IPS-NIHi11 (cell line): ENCODE data around the gene CIRBP.
A peak's percentile ranks its signal among the peaks of the same experiment; 100 is the strongest.
"Not testable (repeated sequence)": the region's sequence is repeated elsewhere in the genome, so short reads cannot be mapped to it uniquely, and the experiment has no call there.

Experiments used
- DNase-seq: peaks from one replicate; pipeline ENCODE4 v3.0.0; 2012; ENCODE audit warnings: mixed read lengths, low spot score

The CIRBP gene

DNA sequence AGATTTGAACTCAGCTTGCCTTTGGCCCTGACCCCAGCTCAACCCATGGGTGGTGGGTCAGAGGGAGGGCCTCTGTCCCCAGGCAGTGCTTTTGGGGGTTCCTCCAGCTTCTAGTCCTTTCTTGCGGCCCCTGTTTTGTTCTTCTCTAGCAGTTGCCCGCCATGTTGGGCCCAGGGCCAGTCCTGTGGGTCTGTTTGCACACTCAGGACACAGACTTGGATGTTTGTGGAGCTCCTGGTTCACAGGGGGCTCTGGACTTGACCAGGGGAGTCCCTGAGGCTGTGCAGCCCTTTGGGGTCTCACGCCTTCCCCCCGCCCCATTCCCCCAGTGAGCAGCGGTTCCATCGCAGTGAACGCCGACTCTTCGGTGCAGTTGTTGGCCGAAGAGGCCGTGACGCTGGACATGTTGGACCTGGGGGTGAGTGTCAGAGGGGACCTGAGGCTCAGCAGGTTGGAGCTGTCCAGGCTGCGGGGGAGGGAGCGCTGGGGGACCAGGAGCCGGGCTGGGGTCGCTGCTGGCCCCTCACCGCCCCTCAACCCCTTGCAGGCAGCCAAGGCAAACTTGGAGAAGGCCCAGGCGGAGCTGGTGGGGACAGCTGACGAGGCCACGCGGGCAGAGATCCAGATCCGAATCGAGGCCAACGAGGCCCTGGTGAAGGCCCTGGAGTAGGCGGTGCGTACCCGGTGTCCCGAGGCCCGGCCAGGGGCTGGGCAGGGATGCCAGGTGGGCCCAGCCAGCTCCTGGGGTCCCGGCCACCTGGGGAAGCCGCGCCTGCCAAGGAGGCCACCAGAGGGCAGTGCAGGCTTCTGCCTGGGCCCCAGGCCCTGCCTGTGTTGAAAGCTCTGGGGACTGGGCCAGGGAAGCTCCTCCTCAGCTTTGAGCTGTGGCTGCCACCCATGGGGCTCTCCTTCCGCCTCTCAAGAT, 25.1 kb upstream of the CIRBP start:
- no peak for DNase-seq

DNA sequence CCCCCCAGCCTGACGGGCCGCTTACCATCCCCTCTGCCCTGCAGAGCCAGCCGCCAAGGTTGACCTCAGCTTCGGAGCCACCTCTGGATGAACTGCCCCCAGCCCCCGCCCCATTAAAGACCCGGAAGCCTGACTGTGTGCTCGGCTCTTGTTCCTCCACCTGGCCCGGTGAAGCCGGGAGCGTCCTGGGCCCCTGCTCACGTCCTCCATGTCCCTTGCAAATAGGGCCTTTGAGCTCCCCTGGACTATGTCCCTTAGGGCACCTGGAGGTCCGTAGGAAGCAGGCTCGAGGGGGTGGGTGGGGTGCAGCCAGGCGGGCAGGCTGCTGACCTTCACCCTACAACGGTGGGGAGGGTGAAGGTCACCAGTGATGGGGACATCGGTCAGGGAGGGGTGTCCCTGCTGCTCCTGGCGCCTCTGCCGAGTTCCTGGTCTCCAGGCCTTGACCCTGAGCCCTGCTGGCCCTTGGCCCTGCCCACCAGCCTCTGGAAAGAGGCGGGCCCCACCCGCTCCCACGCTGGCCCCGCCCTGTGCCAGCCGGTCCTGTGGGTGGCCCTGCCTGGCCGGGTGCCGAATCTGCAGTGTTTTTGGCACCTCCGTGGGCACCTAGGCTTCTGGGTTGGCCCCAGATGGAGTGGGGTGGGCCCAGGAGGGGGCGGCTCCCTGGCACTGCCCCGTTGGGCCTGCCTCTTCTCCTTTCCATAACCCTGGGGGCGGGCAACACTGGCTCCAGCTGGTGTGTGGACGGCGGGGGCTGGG, 24.3 kb upstream of the CIRBP start:
- no peak for DNase-seq

DNA sequence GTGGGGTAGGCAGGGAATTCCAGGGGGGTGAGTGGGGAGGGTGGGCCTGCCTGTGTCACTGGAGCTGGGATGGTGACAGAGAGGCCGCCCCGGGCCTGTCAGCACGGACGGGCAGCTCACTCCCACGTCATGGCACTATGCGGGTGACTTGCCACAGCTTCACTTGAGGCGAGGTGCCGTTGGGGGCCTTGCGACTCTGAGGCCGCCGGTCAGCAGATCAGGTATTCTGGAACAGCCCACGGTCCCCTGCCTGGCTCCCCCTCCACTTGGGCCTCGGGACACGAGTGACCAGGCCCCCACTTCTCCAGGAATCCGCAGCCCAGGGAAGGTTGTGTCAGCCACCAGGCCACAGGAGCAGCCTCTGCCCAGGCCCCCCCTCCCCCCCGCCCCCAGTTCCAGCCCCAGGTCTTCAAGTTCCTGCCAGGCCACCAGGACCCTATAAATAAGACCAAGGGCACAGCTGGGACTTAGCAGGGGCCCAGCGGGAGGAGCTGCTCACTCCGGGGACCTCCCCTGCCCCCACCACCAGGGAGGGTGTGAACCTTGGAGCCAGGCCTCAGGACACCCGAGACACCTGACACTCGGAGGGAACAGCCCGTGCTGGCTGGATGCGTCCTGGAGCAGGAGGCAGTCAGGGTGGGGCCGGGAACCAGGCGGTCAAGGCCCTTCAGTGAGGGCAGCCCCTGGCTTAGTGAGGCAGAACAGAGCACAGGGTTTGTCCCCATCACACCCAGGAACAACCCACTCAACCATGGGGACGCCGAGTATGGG, 23.5 kb upstream of the CIRBP start:
- no peak for DNase-seq

DNA sequence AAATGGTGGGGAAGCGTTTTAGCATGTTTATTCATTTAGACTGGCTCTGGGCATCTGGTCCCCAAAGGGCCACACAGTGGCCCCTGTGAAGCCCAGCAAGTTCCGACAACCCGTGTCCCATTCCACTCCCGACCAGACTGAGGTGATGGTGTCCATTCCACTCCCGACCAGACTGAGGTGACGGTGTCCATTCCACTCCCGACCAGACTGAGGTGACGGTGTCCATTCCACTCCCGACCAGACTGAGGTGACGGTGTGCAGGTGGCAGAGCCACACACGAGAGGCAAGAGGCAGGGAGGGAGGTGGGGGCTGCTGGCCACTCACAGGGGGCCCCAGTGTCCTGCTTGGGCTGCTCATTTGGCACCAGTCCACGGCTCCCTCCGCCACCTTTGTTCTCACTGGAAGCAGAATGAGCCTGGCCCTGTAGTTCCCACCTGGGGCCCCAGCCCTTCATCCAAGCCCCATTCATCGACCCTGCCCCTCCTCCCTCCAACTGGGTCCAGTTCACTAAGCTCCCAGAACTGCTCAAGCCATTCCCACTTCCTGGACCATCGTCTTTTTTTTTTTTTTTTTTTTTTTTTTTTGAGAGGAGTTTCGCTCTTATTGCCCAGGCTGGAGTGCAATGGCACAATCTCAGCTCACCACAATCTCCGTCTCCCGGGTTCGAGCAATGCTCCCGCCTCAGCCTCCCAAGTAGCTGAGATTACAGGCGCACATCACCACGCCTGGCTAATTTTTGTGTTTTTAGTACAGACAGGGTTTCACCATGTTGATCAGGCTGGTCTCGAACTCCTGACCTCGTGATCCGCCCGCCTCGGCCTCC, 22.7 kb upstream of the CIRBP start:
- not testable (repeated sequence) for DNase-seq

DNA sequence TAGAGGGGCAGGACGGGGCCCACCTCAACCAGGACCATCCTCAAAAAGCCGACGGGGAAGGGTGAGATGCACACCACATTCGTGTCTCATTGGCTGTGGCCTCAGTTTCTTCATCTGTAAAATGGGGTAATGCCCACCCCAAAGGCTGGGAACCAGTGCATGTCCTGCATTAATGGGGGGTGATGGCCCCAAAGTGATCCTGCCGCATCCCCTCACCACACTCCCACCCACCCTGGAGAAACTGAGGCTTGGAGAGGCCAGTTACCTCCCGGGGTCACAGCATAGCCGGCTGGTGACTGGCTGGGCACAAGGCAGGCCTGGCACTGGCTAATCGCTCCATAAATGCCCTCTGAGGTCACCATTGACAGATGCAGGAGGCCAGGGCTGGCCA, 21.4 kb upstream of the CIRBP start:
- no peak for DNase-seq

DNA sequence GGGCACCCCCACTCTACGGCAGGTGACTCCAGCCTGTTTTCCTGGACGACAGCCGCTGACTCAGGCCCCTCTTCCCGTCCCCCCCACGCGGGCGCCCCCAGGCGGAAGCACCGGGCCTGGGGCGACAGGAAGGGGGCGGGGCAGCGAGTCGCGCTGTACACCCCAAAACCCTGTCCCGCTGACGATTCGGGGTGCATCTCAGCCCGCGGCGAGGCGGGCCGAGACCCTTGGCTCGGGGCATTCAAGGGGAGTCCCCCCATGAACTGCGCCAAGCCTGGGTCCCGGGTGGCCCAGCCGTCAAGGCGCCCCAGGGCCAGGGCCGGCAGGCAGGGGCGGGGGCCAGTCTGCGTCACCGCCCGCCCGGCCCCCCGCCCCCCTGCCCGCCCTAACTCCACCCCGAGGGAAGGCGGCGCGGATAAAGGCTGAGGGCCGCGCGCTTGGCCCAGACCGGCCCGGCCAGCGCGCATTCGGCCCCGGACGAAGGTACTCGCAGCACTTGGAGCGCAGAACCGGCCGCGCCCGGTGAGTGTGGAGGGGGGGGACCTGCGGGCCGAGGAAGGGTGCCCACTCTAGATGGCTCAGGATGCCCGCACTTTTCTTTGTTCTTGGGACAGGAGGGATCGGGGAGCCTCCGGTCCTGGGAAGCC, 20.9 kb upstream of the CIRBP start, which contains the start of gene MIDN:
Gene MIDN (plus strand): TSS at position 445 of the 647 bp plus-strand sequence. CDS start 1,714 bp downstream, outside the sequence.
- DNase-seq, result no peak

DNA sequence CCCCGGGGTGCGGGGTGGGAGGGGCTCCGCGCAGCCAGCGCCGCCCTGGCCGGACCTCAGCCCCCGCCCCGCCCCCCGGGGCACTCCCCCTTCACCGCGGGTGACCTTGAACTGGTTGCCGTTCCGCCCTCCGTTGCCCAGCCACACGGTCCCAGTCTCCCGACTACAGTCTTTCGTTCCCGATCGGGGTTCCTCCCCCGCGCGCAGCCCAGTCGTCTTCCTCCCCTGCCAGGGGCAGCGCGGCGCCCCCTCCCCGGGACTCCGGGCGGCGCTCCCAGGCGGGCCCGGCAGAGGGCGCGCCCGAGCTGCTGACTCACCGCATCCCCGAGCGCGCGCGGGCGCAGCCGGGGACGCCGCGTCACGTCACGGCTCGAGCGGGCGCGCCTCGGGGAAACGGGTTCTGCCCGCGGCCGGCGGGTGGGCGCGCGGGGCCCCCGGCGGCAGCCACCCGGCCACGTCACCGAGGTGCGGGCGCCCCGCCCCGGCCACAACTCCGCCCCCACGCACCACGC, 20.3 kb upstream of the CIRBP start:
- no peak for DNase-seq

DNA sequence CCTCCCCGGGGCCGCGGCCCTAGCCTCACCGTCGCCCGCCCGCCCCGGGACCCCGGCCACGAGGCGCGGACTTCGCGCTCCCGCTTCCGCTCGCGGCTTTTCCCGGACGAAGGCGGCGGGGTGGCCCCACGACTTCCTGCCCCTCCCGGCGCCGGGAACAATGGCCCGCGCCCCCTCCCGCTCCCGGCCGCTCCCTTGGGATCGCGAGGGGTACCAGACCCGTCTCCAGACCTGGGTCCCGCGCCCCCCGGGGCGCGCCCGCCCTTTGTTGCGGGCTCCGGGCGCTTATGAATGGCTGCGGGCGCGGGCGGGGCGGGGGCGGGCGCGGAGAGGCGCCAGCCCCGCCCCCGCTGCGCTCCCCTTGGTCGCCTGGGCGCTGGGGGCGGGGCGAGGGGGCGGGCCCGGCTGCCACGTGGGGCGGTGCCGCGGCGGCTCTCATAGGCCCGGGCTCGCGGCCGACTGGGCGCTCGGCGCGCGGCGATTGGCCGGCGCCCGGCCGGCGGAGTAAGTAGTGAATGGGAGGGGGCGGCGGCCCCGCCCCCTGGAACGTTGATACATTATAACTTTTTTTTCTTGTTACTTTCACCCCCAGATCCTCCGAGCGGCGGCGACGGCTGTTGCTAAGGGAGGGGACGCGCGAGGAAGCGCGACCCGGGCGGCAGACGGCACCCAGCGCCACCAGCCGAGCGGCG, 19.7 kb upstream of the CIRBP start:
- peak; percentile 90 for DNase-seq

DNA sequence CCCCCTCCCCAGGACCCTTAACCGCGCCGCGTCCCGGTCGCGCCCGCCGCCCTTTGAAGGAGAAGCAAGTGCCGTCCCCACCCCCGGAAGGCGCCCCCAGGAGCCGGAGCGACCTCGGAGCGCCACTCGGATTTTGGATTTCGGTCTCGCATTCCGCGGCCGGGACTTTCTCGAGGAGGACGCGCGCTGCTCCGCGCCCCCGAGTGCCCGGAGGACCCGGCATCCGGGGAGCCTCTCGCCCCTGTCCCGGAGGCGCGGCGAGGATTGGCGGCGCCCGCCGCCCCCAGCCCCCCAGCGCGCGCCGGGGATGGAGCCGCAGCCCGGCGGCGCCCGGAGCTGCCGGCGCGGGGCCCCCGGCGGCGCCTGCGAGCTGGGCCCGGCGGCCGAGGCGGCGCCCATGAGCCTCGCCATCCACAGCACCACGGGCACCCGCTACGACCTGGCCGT, 19.1 kb upstream of the CIRBP start:
- DNase-seq, result no peak

DNA sequence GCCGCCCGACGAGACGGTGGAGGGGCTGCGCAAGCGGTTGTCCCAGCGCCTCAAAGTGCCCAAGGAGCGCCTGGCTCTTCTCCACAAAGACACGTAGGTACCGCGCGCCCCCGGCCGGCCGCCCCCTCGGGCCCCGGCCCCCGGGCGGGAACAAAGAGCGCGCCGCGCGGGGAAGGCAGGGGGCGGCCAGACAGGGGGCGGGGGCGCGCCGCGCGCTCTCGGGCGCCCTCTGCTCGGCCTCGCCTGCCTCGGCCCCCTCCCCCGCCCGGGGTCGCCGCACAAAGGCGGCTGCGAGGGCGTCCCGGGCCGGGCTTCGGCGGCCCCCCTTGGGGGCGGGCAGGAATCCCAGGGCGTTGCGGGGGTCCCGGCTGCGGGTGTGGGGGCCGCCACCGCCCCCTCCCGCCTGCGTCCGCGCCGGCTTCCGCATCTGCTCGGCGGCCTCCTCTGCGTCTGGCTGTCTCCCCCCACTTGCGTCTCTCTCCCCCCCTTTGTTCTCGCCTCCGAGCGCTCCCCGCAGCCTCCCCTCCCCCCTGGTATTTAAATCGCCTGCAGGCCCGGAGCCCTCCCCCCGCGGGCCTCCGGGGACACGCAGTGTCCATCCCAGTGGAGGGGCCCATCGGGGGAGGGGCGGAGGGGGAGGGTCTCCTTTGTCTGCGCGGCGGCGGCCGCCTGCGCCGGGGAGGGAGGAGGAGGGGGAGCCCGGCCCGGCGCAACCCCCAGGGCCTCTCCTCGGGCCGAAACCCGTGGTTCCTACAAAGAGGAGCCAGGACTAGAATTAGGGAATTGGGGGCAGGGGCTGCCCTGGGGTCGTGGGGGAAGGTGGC, 18.5 kb upstream of the CIRBP start:
- peak; percentile 84 for DNase-seq

DNA sequence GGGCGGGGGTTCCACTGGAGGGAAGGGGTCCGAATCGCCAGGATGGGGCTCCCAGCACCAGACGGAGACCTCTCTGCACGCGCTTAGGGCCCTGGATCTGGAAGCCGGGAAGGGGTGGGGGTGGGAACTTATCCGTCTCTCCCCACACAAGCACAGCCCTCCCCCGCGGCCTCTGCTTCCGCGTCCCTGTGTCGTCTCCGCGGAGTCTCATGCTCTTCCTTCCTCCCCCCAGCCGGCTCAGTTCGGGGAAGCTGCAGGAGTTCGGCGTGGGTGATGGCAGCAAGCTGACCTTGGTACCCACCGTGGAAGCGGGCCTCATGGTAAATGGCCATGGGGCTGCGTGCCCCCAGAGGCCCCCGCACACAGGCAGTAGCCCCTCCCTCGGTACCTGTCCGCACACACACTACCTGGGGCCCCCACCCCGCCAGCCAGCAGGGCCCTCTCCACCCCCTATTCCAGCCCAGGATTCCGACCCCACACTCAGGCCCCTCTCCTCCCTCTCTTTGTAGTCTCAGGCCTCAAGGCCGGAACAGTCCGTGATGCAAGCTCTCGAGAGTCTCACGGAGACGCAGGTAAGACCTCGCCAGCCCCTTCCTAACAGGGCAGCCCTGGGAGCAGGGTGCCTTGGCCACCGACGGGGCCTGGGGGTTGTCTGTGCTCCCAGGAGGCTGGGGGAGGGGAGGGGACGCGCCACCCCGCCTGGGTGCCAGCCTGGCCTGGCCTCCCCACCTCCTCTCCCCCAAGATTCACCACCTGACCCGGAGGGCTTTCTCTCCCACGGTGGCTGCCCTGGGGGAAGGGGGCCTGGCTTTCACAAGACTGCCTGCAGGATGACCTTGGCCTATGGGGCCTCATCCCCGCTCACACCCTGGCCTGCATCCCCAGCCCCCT, 17.6 kb upstream of the CIRBP start:
- DNase-seq, result no peak

DNA sequence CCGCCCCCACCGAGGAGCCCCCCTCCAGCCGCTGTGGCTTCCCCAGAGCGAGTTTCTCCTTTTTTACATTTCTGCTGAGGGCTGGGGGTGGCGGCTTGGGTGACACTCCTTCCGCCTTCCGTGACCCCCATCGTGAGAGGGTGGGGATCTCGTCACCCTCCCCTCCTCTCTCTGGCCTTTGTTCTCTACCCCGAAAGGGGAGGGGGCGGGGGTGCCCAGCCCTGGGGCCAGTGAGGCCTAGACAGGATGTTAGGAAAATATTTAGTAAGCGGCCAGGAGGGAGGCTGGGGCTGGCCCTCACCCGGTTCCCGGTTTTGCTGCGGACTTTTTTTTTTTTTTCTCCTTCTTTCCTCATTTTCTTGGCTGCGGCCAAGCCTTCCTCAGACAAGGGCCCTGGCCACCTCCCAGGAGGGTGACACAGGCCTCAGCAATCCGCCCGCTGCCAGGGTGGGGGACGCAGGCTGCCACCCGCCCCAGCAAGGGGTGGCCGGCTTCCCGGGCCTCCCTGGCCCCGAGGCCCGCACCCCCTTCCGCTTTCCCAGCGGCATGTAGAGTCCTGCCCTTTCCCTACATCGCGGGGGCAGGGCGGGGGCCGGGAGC, 16.8 kb upstream of the CIRBP start:
- DNase-seq, result no peak

DNA sequence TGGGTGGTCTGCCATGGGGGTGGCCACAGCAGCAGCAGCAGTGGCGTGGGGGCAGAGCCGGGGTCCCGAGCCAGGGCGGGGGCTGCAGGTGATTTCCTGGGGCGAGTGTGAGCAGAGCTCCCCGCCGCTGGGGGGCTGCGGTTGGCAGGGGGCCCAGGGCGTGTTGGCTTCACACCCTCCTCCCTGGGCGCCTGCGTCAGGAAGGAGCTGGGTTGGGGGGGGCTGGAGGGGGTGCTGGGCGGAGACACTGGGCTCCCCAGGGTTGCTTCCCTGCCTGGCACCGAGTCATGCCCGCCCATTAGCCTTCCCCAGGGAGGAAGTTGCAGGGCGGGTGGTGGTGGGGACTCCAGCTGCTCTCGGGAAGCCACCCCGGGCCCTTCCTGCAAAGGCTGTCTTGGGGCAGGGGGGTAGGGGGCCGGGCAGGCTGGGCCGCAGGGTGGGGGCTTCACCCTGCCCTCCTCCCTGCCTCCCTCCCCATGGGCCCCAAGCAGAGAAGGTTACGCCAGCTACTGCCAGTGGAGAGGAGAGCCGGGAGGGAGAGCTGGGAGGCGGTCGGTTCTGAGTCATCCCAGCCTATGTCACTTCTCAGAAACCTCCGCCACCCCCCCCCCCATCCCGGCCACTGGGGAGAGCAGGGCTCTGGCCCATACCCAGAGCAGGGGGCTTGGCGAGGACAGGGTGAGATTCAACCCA, 16.2 kb upstream of the CIRBP start:
- DNase-seq, result no peak

DNA sequence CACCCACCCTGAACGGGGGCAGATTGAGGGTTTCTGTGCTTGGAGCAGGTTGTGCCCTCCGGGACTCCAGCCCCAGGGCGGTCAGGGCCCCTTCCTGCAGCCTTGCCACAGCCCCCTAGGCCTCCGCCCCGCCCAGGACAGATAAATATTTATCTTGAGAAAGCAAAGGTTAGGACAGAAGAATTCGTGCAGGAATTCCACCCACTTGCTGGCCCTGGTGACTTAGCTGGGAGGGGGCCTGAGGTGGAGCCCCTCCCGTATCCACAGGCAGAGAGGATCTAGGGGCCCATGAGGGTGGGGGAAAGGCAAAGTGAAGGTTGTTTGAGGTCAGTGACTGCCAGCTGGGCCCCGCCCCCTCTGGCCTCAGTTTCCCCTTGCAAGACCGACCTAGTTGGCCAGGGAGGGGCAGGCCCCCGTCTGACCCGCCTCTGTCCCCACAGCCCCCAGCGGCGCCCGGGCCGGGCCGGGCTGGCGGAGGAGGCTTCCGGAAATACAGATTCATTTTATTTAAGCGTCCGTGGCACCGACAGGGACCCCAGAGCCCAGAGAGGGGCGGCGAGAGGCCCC, 15.5 kb upstream of the CIRBP start:
- no peak for DNase-seq

DNA sequence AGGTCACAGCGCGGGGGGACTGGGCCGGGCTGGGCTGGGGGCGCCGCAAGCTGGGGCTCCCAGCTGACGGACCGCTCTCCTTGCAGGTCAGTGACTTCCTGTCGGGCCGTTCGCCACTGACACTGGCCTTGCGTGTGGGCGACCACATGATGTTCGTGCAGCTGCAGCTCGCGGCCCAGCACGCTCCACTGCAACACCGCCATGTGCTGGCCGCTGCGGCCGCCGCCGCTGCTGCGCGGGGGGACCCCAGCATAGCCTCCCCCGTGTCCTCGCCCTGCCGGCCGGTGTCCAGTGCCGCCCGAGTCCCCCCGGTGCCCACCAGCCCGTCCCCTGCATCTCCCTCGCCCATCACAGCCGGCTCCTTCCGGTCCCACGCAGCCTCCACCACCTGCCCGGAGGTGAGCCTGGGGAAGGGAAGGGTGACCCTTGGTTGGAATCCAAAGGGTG, 15.0 kb upstream of the CIRBP start:
- DNase-seq, result no peak

DNA sequence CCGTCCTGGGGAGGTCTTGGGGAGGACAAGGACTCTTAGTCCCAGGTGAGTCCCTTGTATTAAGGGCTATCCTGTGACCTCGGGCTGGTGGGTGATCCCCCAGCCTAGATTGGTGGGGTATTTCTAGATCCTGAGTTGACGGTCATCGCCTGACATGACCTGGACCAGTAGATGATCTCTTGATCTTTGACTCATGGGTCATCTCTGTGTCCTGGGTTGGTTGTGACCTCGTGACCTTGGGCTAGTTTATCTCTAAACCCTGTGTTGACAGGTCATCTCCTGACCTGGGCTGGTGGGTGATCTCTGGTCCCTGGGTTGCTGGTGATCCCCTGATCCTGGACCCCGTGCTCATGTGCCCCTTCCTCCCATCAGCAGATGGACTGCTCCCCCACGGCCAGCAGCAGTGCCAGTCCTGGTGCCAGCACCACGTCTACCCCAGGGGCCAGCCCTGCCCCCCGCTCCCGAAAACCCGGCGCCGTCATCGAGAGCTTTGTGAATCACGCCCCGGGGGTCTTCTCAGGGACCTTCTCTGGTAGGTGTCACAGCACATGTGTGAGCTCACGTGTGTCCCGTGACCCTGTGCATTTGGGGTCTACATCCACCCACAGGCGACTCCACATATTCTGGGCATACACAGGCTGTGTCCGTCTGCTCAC, 14.5 kb upstream of the CIRBP start:
- DNase-seq, result no peak
